Mammary epithelial cell (primary cell): ENCODE results near the gene OR2A1.
"Not testable (repeated sequence)": the region's sequence is repeated elsewhere in the genome, so short reads cannot be mapped to it uniquely, and the experiment has no call there.

Experiments used
- CTCF ChIP-seq, 2 donors: IDR thresholded peaks in 1 of 2; conservative IDR thresholded peaks in 1 of 2; 2 replicates each; pipeline ENCODE4 v1.5.1; 2011 to 2012; ENCODE audit warnings: inconsistent platforms in 2 of 2, low read length in 2 of 2, mild to moderate bottlenecking in 2 of 2, control low read depth in 1 of 2, low read depth in 1 of 2; ENCODE audit not compliant: insufficient read depth in 1 of 2; ENCODE audit errors: extremely low read depth in 1 of 2
- EZH2 ChIP-seq: IDR thresholded peaks from 2 replicates; pipeline ENCODE4 v1.6.1; 2012; ENCODE audit warnings: low read length, inconsistent platforms, borderline replicate concordance

- not testable (repeated sequence) for TF ChIP-seq CTCF (conservative IDR thresholded peaks at IDR 0.05 in 1 of 2, IDR thresholded peaks at IDR 0.05 in 1 of 2; ENCODE audit: extremely low read depth in 1 of 2, insufficient read depth in 1 of 2, low read depth in 1 of 2, low read length in 2 of 2); EZH2
Observed at GRCh38 chr7:144351667-144352066, 39.4 kb downstream of the OR2A1 start.
